MM.1S (cell line): ENCODE measurements around the gene GPC3.

Source experiments
- DNase-seq: peaks from one replicate; pipeline ENCODE4 v3.0.0-alpha.2; 2015
- H2AFZ ChIP-seq: fragments of 300-600 bp; sonication (generic); 2 replicates; pipeline ENCODE4 v1.6.0; 2016; ENCODE audit warnings: antibody characterized with exemption, low read length
- H3F3A ChIP-seq: fragments of 300-600 bp; sonication (generic); 2 replicates; pipeline ENCODE4 v1.6.1; 2016; ENCODE audit warnings: mild to moderate bottlenecking, antibody characterized with exemption, low read length, moderate library complexity, mixed read lengths; ENCODE audit not compliant: insufficient read depth
- H3K27ac ChIP-seq: fragments of 300-600 bp; sonication (generic); 2 replicates; pipeline ENCODE4 v1.5.1; 2016; ENCODE audit warnings: mild to moderate bottlenecking, low read length
- H3K27me3 ChIP-seq: fragments of 300-600 bp; sonication (generic); replicated peaks from 2 replicates; pipeline ENCODE4 v1.6.0; 2016; ENCODE audit warnings: low read length; ENCODE audit not compliant: insufficient read depth
- H3K36me3 ChIP-seq: fragments of 300-600 bp; sonication (generic); replicated peaks from 2 replicates; pipeline ENCODE4 v1.6.1; 2016; ENCODE audit warnings: mild to moderate bottlenecking, low read length, mixed read lengths; ENCODE audit not compliant: insufficient read depth
- H3K4me1 ChIP-seq: fragments of 300-600 bp; sonication (generic); 2 replicates; pipeline ENCODE4 v1.6.1; 2016; ENCODE audit warnings: low read length, mixed read lengths
- H3K4me2 ChIP-seq: fragments of 300-600 bp; sonication (generic); 2 replicates; pipeline ENCODE4 v1.6.0; 2016; ENCODE audit warnings: low read depth, low read length
- H3K4me3 ChIP-seq: fragments of 300-600 bp; sonication (generic); 2 replicates; pipeline ENCODE4 v1.5.1; 2016; ENCODE audit warnings: low read length, mixed read lengths
- H3K79me2 ChIP-seq: fragments of 300-600 bp; sonication (generic); 2 replicates; pipeline ENCODE4 v1.6.1; 2016; ENCODE audit warnings: mixed run types, low read length, mixed read lengths
- H3K9ac ChIP-seq: fragments of 300-600 bp; sonication (generic); 2 replicates; pipeline ENCODE4 v1.6.1; 2016; ENCODE audit warnings: low read length, mixed read lengths
- H3K9me2 ChIP-seq: fragments of 300-600 bp; sonication (generic); replicated peaks from 2 replicates; pipeline ENCODE4 v1.6.1; 2016; ENCODE audit warnings: mild to moderate bottlenecking, low read length, mixed read lengths; ENCODE audit not compliant: insufficient read depth
- H3K9me3 ChIP-seq: fragments of 300-600 bp; sonication (generic); replicated peaks from 2 replicates; pipeline ENCODE4 v1.6.1; 2016; ENCODE audit warnings: mild to moderate bottlenecking, low read length, mixed read lengths; ENCODE audit not compliant: insufficient read depth
- H4K20me1 ChIP-seq: fragments of 300-600 bp; sonication (generic); 2 replicates; pipeline ENCODE4 v1.6.1; 2016; ENCODE audit warnings: mild to moderate bottlenecking, low read length, moderate library complexity, mixed read lengths; ENCODE audit not compliant: insufficient read depth
- EZH2 ChIP-seq: fragments of 300-600 bp; sonication (generic); optimal IDR thresholded peaks from 2 replicates; pipeline ENCODE3; 2017; ENCODE audit warnings: low read depth, mild to moderate bottlenecking, antibody characterized with exemption, low read length, mixed read lengths
- EZH2phosphoT487 ChIP-seq: fragments of 300-600 bp; sonication (generic); IDR thresholded peaks from 2 replicates; pipeline ENCODE4 v1.6.1; 2018; ENCODE audit warnings: antibody characterized with exemption, low read length
- TF ChIP-seq, protein P1 (sequence below): fragments of 300-600 bp; sonication (generic); IDR thresholded peaks from 2 replicates; pipeline ENCODE4 v1.5.1; 2016; ENCODE audit warnings: antibody characterized with exemption, low read length, mixed read lengths

GPC3 gene

DNA sequence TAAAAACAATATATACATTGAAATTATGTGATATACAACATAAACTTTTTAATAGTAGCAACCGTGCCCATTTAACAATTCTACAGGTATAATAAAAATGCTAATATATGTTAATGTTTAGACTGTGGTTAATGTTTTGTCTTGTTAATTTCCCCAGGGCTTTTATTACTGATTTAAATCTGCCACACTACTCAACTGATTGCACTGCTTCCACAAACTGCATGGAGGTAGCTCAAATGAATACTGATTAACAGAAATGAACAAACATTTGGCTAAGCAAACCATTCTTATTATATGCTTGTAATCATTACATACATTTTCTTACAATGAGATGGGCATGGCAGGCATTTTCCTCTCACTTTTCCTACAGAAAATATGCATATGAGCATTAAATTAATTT lies 275.9 kb downstream of the GPC3 start:
- H3K9me2 ChIP-seq: no peaks in the 10 kb centered on the region
- no peak overlapping the region for H3K27ac ChIP-seq
- no peak overlapping the region for H2AFZ ChIP-seq
- DNase-seq: no peak
- H3F3A ChIP-seq: no peaks in the 10 kb centered on the region
- H3K27me3 ChIP-seq: no peaks in the 10 kb centered on the region
- H3K4me2 ChIP-seq: no peak overlapping the region
- H3K9ac ChIP-seq: no peak overlapping the region
- no peak overlapping the region for H3K4me3 ChIP-seq
- H3K36me3 ChIP-seq: no peaks in the 10 kb centered on the region
- no peak for TF ChIP-seq EZH2phosphoT487
- no peak for TF ChIP-seq EZH2
- TF ChIP-seq, protein P1, sequence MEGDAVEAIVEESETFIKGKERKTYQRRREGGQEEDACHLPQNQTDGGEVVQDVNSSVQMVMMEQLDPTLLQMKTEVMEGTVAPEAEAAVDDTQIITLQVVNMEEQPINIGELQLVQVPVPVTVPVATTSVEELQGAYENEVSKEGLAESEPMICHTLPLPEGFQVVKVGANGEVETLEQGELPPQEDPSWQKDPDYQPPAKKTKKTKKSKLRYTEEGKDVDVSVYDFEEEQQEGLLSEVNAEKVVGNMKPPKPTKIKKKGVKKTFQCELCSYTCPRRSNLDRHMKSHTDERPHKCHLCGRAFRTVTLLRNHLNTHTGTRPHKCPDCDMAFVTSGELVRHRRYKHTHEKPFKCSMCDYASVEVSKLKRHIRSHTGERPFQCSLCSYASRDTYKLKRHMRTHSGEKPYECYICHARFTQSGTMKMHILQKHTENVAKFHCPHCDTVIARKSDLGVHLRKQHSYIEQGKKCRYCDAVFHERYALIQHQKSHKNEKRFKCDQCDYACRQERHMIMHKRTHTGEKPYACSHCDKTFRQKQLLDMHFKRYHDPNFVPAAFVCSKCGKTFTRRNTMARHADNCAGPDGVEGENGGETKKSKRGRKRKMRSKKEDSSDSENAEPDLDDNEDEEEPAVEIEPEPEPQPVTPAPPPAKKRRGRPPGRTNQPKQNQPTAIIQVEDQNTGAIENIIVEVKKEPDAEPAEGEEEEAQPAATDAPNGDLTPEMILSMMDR: no peak
- no peaks in the 10 kb centered on the region for H3K4me1 ChIP-seq
- H3K79me2 ChIP-seq: no peaks in the 10 kb centered on the region
- no peaks in the 10 kb centered on the region for H3K9me3 ChIP-seq
- H4K20me1 ChIP-seq: no peaks in the 10 kb centered on the region

DNA sequence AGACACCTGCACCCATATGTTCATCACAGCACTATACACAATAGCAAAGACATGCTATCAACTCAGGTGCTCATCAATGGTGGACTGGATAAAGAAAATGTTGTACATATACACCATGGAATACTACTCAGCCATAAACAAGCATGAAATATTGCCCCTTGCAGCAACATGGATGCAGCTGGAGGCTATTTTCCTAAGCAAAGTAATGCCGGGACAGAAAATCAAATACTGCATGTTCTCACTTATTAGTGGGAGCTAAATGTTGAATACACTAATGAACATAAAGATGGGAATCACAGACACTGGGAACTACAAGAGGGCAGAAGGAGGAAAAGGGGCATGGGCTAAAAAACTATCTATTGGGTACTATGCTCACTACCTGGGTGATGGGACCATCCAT lies 278.5 kb downstream of the GPC3 start:
- H3K4me3 ChIP-seq: no peak overlapping the region
- H3K9me2 ChIP-seq: no peaks in the 10 kb centered on the region
- no peaks in the 10 kb centered on the region for H3K79me2 ChIP-seq
- no peaks in the 10 kb centered on the region for H3K36me3 ChIP-seq
- no peaks in the 10 kb centered on the region for H4K20me1 ChIP-seq
- H3K27ac ChIP-seq: no peak overlapping the region
- no peak overlapping the region for H2AFZ ChIP-seq
- no peaks in the 10 kb centered on the region for H3K9me3 ChIP-seq
- TF ChIP-seq, protein P1: no peak
- TF ChIP-seq EZH2 (no peak), EZH2phosphoT487 (no peak)
- no peaks in the 10 kb centered on the region for H3F3A ChIP-seq
- H3K4me2 ChIP-seq: no peak overlapping the region
- no peak overlapping the region for H3K9ac ChIP-seq
- H3K4me1 ChIP-seq: no peaks in the 10 kb centered on the region
- H3K27me3 ChIP-seq: no peaks in the 10 kb centered on the region
- no peak for DNase-seq

DNA sequence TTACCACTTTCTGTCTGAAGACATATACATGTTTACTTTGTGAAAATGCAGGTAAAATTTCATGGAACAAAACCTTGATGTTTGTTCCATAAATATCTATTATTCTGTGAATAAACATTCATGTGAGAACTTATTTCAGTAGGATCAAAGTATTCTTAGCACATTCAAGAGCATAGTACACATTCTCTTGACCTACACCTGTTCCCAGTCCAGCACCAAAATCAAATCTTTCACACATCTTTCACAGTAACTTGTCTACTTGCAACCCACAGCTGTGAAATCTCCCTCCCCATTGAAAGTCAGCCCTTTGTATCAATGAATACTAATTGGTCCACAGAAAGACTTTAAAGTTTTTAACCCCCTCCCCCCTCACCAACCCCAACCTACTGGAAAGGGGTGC lies 283.2 kb downstream of the GPC3 start:
- Histone ChIP-seq H3K4me1 (no peaks in the 10 kb centered on the region), H2AFZ (no peak overlapping the region), H3K27ac (no peak overlapping the region), H3K9ac (no peak overlapping the region), H3F3A (no peaks in the 10 kb centered on the region), H3K79me2 (no peaks in the 10 kb centered on the region), H3K4me3 (no peak overlapping the region), H3K9me2 (no peaks in the 10 kb centered on the region), H3K27me3 (no peaks in the 10 kb centered on the region), H3K36me3 (no peaks in the 10 kb centered on the region), H3K4me2 (no peak overlapping the region), H3K9me3 (no peaks in the 10 kb centered on the region), H4K20me1 (no peaks in the 10 kb centered on the region)
- DNase-seq: no peak
- no peak for TF ChIP-seq EZH2
- TF ChIP-seq, protein P1: no peak
- TF ChIP-seq EZH2phosphoT487: no peak
